ENCODE measurements around the gene NELL1. TPM values are rescaled to one million over a fixed set of nuclear protein-coding genes. Genes with fewer than 3 reads are reported as not detected.

Gene NELL1
- total RNA-seq, 1 experiment from 2014 or later = 0.22 TPM

DNA sequence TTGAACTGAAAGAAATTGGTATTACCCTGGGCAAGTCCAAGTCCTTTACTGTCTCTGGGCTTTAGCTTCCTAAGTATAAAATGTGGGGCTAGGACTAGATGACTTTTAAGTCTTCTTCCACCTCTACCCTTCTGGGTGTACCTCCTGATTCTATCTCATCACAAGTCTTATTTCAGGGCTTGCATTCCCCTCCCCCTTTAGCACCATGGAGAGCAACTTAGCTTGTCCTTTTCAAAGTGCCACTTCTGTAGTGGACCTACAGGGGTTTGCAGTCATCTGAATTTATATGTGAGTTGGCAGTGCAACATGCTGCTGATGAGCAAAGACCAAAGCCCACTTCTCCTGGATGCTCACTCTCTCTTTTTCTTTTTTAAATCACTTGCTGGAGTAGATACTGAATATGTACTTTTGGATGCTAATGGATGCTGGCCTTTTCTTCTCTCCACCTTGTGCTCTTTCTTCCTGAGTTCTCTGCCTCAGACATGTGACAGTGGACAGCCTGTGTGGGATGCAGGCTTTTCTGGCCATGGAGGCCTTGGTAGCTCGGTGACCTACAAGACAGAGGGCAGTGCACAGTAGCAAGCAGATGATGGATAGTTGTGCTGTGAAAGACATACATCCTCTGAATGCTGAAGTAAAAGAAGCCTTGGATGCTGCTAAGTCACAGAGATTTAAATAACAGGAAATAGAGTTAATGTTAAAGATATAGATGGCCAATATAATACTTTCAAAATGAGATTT lies 185.0 kb downstream of the NELL1 start:
- Histone ChIP-seq H3K23ac (ENCODE audit: insufficient read length, low read depth, low read length) (no peak overlapping the region), H4K5ac (ENCODE audit: insufficient read length, low read depth, low read length) (no peak overlapping the region), H4K91ac (ENCODE audit: insufficient read length, low read depth, low read length) (no peak overlapping the region), H3K23me2 (ENCODE audit: insufficient read length, low read depth, low read length, poor library complexity, severe bottlenecking) (no peaks in the 10 kb centered on the region), H3K79me1 (ENCODE audit: insufficient read depth, low read depth, low read length, poor library complexity, severe bottlenecking) (no peaks in the 10 kb centered on the region), H2AK5ac (ENCODE audit: insufficient read length, low read length) (no peak overlapping the region), H2BK5ac (ENCODE audit: insufficient read length, low read length) (no peak overlapping the region), H3K18ac (ENCODE audit: insufficient read length, low read depth, low read length) (no peak overlapping the region), H3K4ac (ENCODE audit: low read depth, low read length) (no peak overlapping the region), H2BK15ac (ENCODE audit: low read depth, low read length) (no peak overlapping the region), H4K20me1 (ENCODE audit: control insufficient read depth, insufficient read depth, insufficient read length) (no peaks in the 10 kb centered on the region), H2AFZ (ENCODE audit: low read length) (no peak overlapping the region), H3K27me3 (ENCODE audit: insufficient read depth, low read length) (no peaks in the 10 kb centered on the region), H3K14ac (ENCODE audit: insufficient read depth, low read length) (no peak overlapping the region), H3K4me2 (ENCODE audit: insufficient read depth, insufficient read length, low read length) (no peak overlapping the region), H2BK120ac (ENCODE audit: low read depth, low read length, poor library complexity, severe bottlenecking) (no peak overlapping the region), H3K79me2 (ENCODE audit: insufficient read depth, low read length) (no peaks in the 10 kb centered on the region), H2BK12ac (ENCODE audit: insufficient read length, low read depth, low read length) (no peak overlapping the region), H3K4me1 (ENCODE audit: insufficient read depth, low read length) (no peaks in the 10 kb centered on the region), H2BK20ac (ENCODE audit: low read depth, low read length, poor library complexity, severe bottlenecking) (no peak overlapping the region), H4K8ac (replicated peaks; ENCODE audit: insufficient read length, low read depth, low read length) (no peak overlapping the region), H3K56ac (ENCODE audit: insufficient read length, low read depth, low read length) (no peak overlapping the region), H3K27ac (ENCODE audit: insufficient read length, low read depth, low read length) (no peak overlapping the region), H3K9ac (ENCODE audit: extremely low read depth, insufficient read length, low read length) (no peak overlapping the region), H3K9me3 (ENCODE audit: control insufficient read depth, low read depth, low read length) (no peaks in the 10 kb centered on the region), H3T11ph (ENCODE audit: low read length) (no peak overlapping the region)
- Mint-ChIP-seq H3K27me3 (ENCODE audit: low read depth) (no peaks in the 10 kb centered on the region), H3K4me1 (peaks cover 0 to 5% of the 10 kb centered on the region in 2 experiments; a peak in 1 of 4 replicates), H3K4me3 (no peak overlapping the region), H3K27ac (no peak overlapping the region), H3K36me3 (ENCODE audit: insufficient read depth in 1 of 3, low read depth in 3 of 3) (no peaks in the 10 kb centered on the region), H3K9me3 (no peaks in the 10 kb centered on the region)
- WGBS (ENCODE audit: extremely low coverage, insufficient read length, low lambda C conversion rate) = no CpG with 5 or more reads among the region's 1 CpG
- TF ChIP-seq, protein P1, sequence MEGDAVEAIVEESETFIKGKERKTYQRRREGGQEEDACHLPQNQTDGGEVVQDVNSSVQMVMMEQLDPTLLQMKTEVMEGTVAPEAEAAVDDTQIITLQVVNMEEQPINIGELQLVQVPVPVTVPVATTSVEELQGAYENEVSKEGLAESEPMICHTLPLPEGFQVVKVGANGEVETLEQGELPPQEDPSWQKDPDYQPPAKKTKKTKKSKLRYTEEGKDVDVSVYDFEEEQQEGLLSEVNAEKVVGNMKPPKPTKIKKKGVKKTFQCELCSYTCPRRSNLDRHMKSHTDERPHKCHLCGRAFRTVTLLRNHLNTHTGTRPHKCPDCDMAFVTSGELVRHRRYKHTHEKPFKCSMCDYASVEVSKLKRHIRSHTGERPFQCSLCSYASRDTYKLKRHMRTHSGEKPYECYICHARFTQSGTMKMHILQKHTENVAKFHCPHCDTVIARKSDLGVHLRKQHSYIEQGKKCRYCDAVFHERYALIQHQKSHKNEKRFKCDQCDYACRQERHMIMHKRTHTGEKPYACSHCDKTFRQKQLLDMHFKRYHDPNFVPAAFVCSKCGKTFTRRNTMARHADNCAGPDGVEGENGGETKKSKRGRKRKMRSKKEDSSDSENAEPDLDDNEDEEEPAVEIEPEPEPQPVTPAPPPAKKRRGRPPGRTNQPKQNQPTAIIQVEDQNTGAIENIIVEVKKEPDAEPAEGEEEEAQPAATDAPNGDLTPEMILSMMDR (conservative IDR thresholded peaks at IDR 0.05) = no peak
- DNase-seq = no peak

Measured in H9 (cell line).